K562 (cell line): ENCODE data around the gene ARMC7. TPM values are rescaled to one million over a fixed set of nuclear protein-coding genes. Genes with fewer than 3 reads are reported as not detected.

Source experiments
- ATAC-seq: fragments of 200-7000 bp; cut with Tn5 transposase; 3 replicates; pipeline ENCODE4 v1.9.1; 2020; ENCODE audit warnings: moderate library complexity
- BruUV-seq: library from RNA; stranded (reverse); fragments of 400-500 nt; replicated peaks from 2 replicates; lab custom pipeline; 2021; lab: Mats Ljungman, UMichigan
- CTCF ChIA-PET: fragments of 300-600 bp; formaldehyde crosslinking; extraction: SDS; loops from one replicate; lab custom pipeline; 2021; ENCODE audit warnings: low intra/inter-chr PET ratio; lab: Yijun Ruan, JAX
- POLR2A ChIA-PET: fragments of 300-600, 350-650 bp; sonication (Branson Sonifier 250); formaldehyde crosslinking; extraction: SDS; loops from one replicate; lab custom pipeline; 2021; ENCODE audit warnings: antibody characterized with exemption, inconsistent platforms; lab: Yijun Ruan, JAX
- DNase-seq, 4 experiments: peaks; one replicate each; pipeline versions ENCODE4 v3.0.0 to v3.0.0-alpha.2; 2011 to 2018; ENCODE audit warnings: low spot score in 3 of 4, mixed read lengths in 3 of 4; ENCODE audit errors: extremely low read depth in 1 of 4
- FAIRE-seq: peaks from 2 replicates; lab custom pipeline; 2011; peaks lifted over from hg19 to GRCh38; lab: Jason Lieb, UNC
- H2AFZ ChIP-seq: 2 replicates; pipeline ENCODE4 v1.6.0; 2011; ENCODE audit warnings: low read depth, low read length, control low read depth, inconsistent platforms
- H3K27ac ChIP-seq: fragments of 200-600 bp; 3 replicates; pipeline ENCODE4 v1.8.0; 2011; ENCODE audit warnings: low read depth, mild to moderate bottlenecking, control low read depth, inconsistent platforms, low read length, moderate library complexity, mixed read lengths; ENCODE audit errors: extremely low read depth
- H3K27me3 ChIP-seq, 2 experiments: fragments of 300-600 bp in 1 of 2; 2 replicates in 1 of 2; 3 replicates in 1 of 2; pipeline versions ENCODE4 v1.6.0 to v1.8.0; 2011; ENCODE audit warnings: inconsistent platforms in 2 of 2, low read length in 2 of 2, mild to moderate bottlenecking in 1 of 2, mixed read lengths in 1 of 2, moderate library complexity in 1 of 2; ENCODE audit not compliant: control insufficient read depth in 2 of 2, insufficient read depth in 2 of 2
- H3K36me3 ChIP-seq: fragments of 300-600 bp; 3 replicates; pipeline ENCODE4 v1.8.0; 2011; ENCODE audit warnings: mild to moderate bottlenecking, low read length, inconsistent platforms; ENCODE audit not compliant: control insufficient read depth, insufficient read depth
- H3K4me1 ChIP-seq, 2 experiments: fragments of 200-600 bp in 1 of 2; replicated peaks in 1 of 2; 2 replicates in 1 of 2; 3 replicates in 1 of 2; pipeline versions ENCODE4 v1.5.1 to v1.8.0; 2011; ENCODE audit warnings: inconsistent platforms in 2 of 2, low read length in 2 of 2, mild to moderate bottlenecking in 1 of 2, mixed read lengths in 1 of 2, moderate library complexity in 1 of 2; ENCODE audit not compliant: control insufficient read depth in 2 of 2, insufficient read depth in 2 of 2
- H3K4me2 ChIP-seq: 2 replicates; pipeline ENCODE4 v1.6.1; 2011; ENCODE audit warnings: low read length, control low read depth, inconsistent platforms, mixed read lengths; ENCODE audit not compliant: insufficient read depth
- H3K4me3 ChIP-seq: fragments of 200-600 bp; sonication (generic), shearing (Covaris generic); 2 replicates; pipeline ENCODE4 v1.5.1; 2016; ENCODE audit warnings: control low read depth, inconsistent platforms
- H3K79me2 ChIP-seq: fragments of 200-600 bp; 3 replicates; pipeline ENCODE4 v1.8.0; 2011; ENCODE audit warnings: low read length, inconsistent platforms; ENCODE audit not compliant: control insufficient read depth, insufficient read depth
- H3K9ac ChIP-seq, 2 experiments: 2 replicates each; pipeline versions ENCODE4 v1.6.0 to v1.6.1; 2011; ENCODE audit warnings: low read depth in 2 of 2, low read length in 2 of 2, control low read depth in 1 of 2, inconsistent platforms in 1 of 2, mild to moderate bottlenecking in 1 of 2, mixed read lengths in 1 of 2; ENCODE audit not compliant: insufficient read depth in 1 of 2
- H3K9me1 ChIP-seq: one replicate; pipeline ENCODE4 v1.6.0; 2011; ENCODE audit warnings: inconsistent platforms, mild to moderate bottlenecking, low read length, moderate library complexity; ENCODE audit not compliant: control insufficient read depth, insufficient read depth
- H3K9me3 ChIP-seq: replicated peaks from 2 replicates; pipeline ENCODE4 v1.5.1; 2011; ENCODE audit warnings: low read depth, low read length, inconsistent platforms; ENCODE audit not compliant: control insufficient read depth, insufficient read depth
- H4K20me1 ChIP-seq: replicated peaks from 2 replicates; pipeline ENCODE4 v1.6.1; 2011; ENCODE audit warnings: low read length, inconsistent platforms, mixed read lengths; ENCODE audit not compliant: control insufficient read depth, insufficient read depth
- E2F3 ChIP-seq: fragments of 250-450 bp; sonication (Bioruptor Pico); IDR thresholded peaks from 2 replicates; pipeline ENCODE4 v1.4.0; 2020; ENCODE audit warnings: mild to moderate bottlenecking
- NCOA1 ChIP-seq: fragments of 450-650 bp; IDR thresholded peaks from 2 replicates; pipeline ENCODE4 v1.6.1; 2016; ENCODE audit warnings: low read depth
- RBM34 ChIP-seq: fragments of 200-400 bp; formaldehyde crosslinking; IDR thresholded peaks from 2 replicates; pipeline ENCODE4 v1.6.1; 2018; ENCODE audit warnings: low read length, borderline replicate concordance; ENCODE audit not compliant: insufficient read depth
- ZFX ChIP-seq: sonication (generic); formaldehyde crosslinking; IDR thresholded peaks from 2 replicates; pipeline ENCODE4 v1.8.0; 2022; ENCODE audit warnings: mild to moderate bottlenecking, missing genetic modification reagents, moderate library complexity
- WGBS: fragments of 100-300 bp; shearing (Covaris generic); methylation state at CpG from one replicate; pipeline ENCODE4 v1.1.6; 2016; ENCODE audit warnings: low coverage, mixed read lengths; ENCODE audit not compliant: insufficient coverage; ENCODE audit errors: missing lambda C conversion rate; 5-methylcytosine and 5-hydroxymethylcytosine counted together
- in situ Hi-C: fragments of 300-500 bp; cut with MboI; formaldehyde crosslinking; loops from 4 replicates; pipeline ENCODE4 v1.15.0; 2018; ENCODE audit warnings: inconsistent platforms, mixed read lengths
- intact Hi-C: fragments of 100-400 bp; cut with micrococcal nuclease; formaldehyde crosslinking; loops from 2 replicates; pipeline ENCODE4 v1.14.2; 2022
- polyA plus RNA-seq, 8 experiments: library from polyadenylated mRNA; depleted of rRNA in 4 of 8; stranded (reverse) in 5 of 8; unstranded in 3 of 8; fragments of >200 nt; fragmentation: Nextera tagmentation in 2 of 8; fragmentation: Illumina TruSeq in 1 of 8; extraction: Ambion mirVana in 2 of 8; extraction: Trizol in 1 of 8; gene quantifications; 2 replicates each; pipeline versions ENCODE4 v1.2.1 to v1.2.3, GENCODE V29; 2011 to 2014; ENCODE audit warnings: inconsistent platforms in 1 of 8, missing spikeins in 1 of 8
- total RNA-seq, 7 experiments: library from RNA; depleted of rRNA in 6 of 7; stranded (reverse); fragments of >200 nt in 6 of 7; fragmentation: Illumina TruSeq in 2 of 7; extraction: Trizol in 2 of 7; gene quantifications; 2 replicates each; pipeline versions ENCODE4 v1.2.1 to v1.2.3, GENCODE V29; 2011 to 2021; ENCODE audit warnings: low replicate concordance in 1 of 7
- TF ChIP-seq, protein P1 (sequence below): fragments of 250-450 bp; sonication (Bioruptor Pico); IDR thresholded peaks from 2 replicates; pipeline ENCODE4 v1.5.0; 2020; ENCODE audit warnings: mild to moderate bottlenecking, borderline replicate concordance
- TF ChIP-seq, protein P2 (sequence below): fragments of 450-650 bp; IDR thresholded peaks from 2 replicates; pipeline ENCODE4 v1.6.1; 2016; ENCODE audit warnings: mild to moderate bottlenecking, moderate library complexity
- TF ChIP-seq, protein P3 (sequence below): fragments of 250-450 bp; sonication (Bioruptor Pico); IDR thresholded peaks from 2 replicates; pipeline ENCODE4 v1.8.0; 2021; ENCODE audit warnings: mild to moderate bottlenecking, moderate library complexity

ARMC7 gene
- total and polyA plus RNA-seq, 9 of the 15 experiments (the other 6 are each of a cell fraction or from before 2014, with no cell fraction given): 1.4 to 15.2 (median 5.9) TPM

DNA sequence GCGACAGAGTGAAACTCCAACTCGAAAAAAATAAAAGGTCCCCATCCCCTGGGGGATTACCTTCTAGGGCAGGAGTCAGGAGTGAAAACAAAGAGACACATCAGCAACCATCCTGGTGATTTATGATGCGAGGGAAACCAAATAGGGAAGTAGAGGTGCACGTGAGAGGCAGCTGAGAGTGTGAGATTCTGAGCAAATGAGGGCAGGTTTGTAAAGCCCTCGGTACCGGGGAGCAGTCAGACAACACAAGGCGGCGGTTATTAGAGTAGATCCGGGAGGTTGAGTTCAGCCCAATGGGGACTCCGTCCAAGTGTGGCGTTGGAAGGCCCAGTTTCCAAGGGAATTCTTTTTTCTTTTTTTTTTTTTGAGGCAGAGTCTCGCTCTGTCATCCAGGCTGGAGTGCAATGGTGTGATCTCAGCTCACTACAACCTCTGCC, 7.4 kb upstream of the ARMC7 start:
- Histone ChIP-seq H3K27me3 (no peaks in the 10 kb centered on the region), H3K79me2 (no peaks in the 10 kb centered on the region), H2AFZ (no peak overlapping the region; the same call in 1 of the 2 replicates), H3K4me2 (no peak overlapping the region), H3K9ac (no peak overlapping the region; a peak in 1 of 4 replicates), H4K20me1 (no peaks in the 10 kb centered on the region), H3K4me1 (peaks cover 7 to 25% of the 10 kb centered on the region in 2 experiments; a peak in 4 of 5 replicates), H3K9me3 (no peaks in the 10 kb centered on the region), H3K27ac (no peak overlapping the region), H3K4me3 (no peak overlapping the region), H3K36me3 (no peaks in the 10 kb centered on the region), H3K9me1 (no peaks in the 10 kb centered on the region)
- 23% methylated on average over 12 of the region's 12 CpGs for whole genome bisulfite sequencing
- ChIA-PET CTCF (no interaction called here), POLR2A (interaction anchor here (1.0 to 1.7 kb wide), 4 partner anchors 11 to 30 kb away, joined by 3 to 6 read pairs (median 4); no protein-coding TSS in a partner anchor)
- DNase-seq: peak in 1 of 4 experiments; percentile 47
- BruUV-seq: no TSS peak
- intact Hi-C loops (no loop called here), in situ Hi-C loops (no loop called here)
- ATAC-seq: peak; percentile 23; the same call in 2 of the 3 replicates
- peak; percentile 23 for FAIRE-seq
- peak; percentile 41; the same call in 1 of the 2 replicates for TF ChIP-seq ZFX (CRISPR knock-in tag)
- TF ChIP-seq, protein P1, sequence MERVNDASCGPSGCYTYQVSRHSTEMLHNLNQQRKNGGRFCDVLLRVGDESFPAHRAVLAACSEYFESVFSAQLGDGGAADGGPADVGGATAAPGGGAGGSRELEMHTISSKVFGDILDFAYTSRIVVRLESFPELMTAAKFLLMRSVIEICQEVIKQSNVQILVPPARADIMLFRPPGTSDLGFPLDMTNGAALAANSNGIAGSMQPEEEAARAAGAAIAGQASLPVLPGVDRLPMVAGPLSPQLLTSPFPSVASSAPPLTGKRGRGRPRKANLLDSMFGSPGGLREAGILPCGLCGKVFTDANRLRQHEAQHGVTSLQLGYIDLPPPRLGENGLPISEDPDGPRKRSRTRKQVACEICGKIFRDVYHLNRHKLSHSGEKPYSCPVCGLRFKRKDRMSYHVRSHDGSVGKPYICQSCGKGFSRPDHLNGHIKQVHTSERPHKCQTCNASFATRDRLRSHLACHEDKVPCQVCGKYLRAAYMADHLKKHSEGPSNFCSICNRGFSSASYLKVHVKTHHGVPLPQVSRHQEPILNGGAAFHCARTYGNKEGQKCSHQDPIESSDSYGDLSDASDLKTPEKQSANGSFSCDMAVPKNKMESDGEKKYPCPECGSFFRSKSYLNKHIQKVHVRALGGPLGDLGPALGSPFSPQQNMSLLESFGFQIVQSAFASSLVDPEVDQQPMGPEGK (CRISPR knock-in tag): no peak
- TF ChIP-seq E2F3: no peak
- TF ChIP-seq, protein P2, sequence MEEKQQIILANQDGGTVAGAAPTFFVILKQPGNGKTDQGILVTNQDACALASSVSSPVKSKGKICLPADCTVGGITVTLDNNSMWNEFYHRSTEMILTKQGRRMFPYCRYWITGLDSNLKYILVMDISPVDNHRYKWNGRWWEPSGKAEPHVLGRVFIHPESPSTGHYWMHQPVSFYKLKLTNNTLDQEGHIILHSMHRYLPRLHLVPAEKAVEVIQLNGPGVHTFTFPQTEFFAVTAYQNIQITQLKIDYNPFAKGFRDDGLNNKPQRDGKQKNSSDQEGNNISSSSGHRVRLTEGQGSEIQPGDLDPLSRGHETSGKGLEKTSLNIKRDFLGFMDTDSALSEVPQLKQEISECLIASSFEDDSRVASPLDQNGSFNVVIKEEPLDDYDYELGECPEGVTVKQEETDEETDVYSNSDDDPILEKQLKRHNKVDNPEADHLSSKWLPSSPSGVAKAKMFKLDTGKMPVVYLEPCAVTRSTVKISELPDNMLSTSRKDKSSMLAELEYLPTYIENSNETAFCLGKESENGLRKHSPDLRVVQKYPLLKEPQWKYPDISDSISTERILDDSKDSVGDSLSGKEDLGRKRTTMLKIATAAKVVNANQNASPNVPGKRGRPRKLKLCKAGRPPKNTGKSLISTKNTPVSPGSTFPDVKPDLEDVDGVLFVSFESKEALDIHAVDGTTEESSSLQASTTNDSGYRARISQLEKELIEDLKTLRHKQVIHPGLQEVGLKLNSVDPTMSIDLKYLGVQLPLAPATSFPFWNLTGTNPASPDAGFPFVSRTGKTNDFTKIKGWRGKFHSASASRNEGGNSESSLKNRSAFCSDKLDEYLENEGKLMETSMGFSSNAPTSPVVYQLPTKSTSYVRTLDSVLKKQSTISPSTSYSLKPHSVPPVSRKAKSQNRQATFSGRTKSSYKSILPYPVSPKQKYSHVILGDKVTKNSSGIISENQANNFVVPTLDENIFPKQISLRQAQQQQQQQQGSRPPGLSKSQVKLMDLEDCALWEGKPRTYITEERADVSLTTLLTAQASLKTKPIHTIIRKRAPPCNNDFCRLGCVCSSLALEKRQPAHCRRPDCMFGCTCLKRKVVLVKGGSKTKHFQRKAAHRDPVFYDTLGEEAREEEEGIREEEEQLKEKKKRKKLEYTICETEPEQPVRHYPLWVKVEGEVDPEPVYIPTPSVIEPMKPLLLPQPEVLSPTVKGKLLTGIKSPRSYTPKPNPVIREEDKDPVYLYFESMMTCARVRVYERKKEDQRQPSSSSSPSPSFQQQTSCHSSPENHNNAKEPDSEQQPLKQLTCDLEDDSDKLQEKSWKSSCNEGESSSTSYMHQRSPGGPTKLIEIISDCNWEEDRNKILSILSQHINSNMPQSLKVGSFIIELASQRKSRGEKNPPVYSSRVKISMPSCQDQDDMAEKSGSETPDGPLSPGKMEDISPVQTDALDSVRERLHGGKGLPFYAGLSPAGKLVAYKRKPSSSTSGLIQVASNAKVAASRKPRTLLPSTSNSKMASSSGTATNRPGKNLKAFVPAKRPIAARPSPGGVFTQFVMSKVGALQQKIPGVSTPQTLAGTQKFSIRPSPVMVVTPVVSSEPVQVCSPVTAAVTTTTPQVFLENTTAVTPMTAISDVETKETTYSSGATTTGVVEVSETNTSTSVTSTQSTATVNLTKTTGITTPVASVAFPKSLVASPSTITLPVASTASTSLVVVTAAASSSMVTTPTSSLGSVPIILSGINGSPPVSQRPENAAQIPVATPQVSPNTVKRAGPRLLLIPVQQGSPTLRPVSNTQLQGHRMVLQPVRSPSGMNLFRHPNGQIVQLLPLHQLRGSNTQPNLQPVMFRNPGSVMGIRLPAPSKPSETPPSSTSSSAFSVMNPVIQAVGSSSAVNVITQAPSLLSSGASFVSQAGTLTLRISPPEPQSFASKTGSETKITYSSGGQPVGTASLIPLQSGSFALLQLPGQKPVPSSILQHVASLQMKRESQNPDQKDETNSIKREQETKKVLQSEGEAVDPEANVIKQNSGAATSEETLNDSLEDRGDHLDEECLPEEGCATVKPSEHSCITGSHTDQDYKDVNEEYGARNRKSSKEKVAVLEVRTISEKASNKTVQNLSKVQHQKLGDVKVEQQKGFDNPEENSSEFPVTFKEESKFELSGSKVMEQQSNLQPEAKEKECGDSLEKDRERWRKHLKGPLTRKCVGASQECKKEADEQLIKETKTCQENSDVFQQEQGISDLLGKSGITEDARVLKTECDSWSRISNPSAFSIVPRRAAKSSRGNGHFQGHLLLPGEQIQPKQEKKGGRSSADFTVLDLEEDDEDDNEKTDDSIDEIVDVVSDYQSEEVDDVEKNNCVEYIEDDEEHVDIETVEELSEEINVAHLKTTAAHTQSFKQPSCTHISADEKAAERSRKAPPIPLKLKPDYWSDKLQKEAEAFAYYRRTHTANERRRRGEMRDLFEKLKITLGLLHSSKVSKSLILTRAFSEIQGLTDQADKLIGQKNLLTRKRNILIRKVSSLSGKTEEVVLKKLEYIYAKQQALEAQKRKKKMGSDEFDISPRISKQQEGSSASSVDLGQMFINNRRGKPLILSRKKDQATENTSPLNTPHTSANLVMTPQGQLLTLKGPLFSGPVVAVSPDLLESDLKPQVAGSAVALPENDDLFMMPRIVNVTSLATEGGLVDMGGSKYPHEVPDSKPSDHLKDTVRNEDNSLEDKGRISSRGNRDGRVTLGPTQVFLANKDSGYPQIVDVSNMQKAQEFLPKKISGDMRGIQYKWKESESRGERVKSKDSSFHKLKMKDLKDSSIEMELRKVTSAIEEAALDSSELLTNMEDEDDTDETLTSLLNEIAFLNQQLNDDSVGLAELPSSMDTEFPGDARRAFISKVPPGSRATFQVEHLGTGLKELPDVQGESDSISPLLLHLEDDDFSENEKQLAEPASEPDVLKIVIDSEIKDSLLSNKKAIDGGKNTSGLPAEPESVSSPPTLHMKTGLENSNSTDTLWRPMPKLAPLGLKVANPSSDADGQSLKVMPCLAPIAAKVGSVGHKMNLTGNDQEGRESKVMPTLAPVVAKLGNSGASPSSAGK: peak; percentile 86
- TF ChIP-seq NCOA1: 0 out of 2 replicates have a peak, but pooled peaks have one; percentile 18
- TF ChIP-seq, protein P3, sequence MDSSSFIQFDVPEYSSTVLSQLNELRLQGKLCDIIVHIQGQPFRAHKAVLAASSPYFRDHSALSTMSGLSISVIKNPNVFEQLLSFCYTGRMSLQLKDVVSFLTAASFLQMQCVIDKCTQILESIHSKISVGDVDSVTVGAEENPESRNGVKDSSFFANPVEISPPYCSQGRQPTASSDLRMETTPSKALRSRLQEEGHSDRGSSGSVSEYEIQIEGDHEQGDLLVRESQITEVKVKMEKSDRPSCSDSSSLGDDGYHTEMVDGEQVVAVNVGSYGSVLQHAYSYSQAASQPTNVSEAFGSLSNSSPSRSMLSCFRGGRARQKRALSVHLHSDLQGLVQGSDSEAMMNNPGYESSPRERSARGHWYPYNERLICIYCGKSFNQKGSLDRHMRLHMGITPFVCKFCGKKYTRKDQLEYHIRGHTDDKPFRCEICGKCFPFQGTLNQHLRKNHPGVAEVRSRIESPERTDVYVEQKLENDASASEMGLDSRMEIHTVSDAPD: no peak
- no peak for TF ChIP-seq RBM34
